Myocyte (in vitro differentiated cells): ENCODE data around the gene ASB4. TPM values are rescaled to one million over a fixed set of nuclear protein-coding genes. Genes with fewer than 3 reads are reported as not detected.

Source experiments
- total RNA-seq: library from RNA; depleted of rRNA; stranded (reverse); fragments of >200 nt; gene quantifications from 2 replicates; pipeline ENCODE4 v1.2.3, GENCODE V29; 2014

The ASB4 gene
- total RNA-seq, 1 donor from 2014 or later, result 0.35 TPM

Other genes with a start within 250 kb of the ASB4 start
- gene PON1, start 161.4 kb upstream of the ASB4 start, total RNA-seq, result not detected in 2 replicates
- gene PON3, start 89.6 kb upstream of the ASB4 start, total RNA-seq, result not detected in 2 replicates
- 178 and 213 TPM in 2 replicates for gene PON2, start 50.9 kb upstream of the ASB4 start, total RNA-seq
- gene PDK4, start 110.6 kb downstream of the ASB4 start, total RNA-seq, result 1.1 and 1.4 TPM in 2 replicates